ENCODE data around the gene SNRNP27.

Gene SNRNP27

GRCh38 chr2:69945441-69945840 lies 51.7 kb downstream of the SNRNP27 start:
- no peak overlapping the region for H3K4me3 ChIP-seq (ENCODE audit: control insufficient read depth, low read depth, low read length)
- DNase-seq (ENCODE audit: low read depth), result no peak
- TF ChIP-seq, protein P1, sequence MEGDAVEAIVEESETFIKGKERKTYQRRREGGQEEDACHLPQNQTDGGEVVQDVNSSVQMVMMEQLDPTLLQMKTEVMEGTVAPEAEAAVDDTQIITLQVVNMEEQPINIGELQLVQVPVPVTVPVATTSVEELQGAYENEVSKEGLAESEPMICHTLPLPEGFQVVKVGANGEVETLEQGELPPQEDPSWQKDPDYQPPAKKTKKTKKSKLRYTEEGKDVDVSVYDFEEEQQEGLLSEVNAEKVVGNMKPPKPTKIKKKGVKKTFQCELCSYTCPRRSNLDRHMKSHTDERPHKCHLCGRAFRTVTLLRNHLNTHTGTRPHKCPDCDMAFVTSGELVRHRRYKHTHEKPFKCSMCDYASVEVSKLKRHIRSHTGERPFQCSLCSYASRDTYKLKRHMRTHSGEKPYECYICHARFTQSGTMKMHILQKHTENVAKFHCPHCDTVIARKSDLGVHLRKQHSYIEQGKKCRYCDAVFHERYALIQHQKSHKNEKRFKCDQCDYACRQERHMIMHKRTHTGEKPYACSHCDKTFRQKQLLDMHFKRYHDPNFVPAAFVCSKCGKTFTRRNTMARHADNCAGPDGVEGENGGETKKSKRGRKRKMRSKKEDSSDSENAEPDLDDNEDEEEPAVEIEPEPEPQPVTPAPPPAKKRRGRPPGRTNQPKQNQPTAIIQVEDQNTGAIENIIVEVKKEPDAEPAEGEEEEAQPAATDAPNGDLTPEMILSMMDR (IDR thresholded peaks at IDR 0.05; ENCODE audit: control insufficient read depth, insufficient read depth, low read depth, low read length, missing control alignments), result no peak

DNA sequence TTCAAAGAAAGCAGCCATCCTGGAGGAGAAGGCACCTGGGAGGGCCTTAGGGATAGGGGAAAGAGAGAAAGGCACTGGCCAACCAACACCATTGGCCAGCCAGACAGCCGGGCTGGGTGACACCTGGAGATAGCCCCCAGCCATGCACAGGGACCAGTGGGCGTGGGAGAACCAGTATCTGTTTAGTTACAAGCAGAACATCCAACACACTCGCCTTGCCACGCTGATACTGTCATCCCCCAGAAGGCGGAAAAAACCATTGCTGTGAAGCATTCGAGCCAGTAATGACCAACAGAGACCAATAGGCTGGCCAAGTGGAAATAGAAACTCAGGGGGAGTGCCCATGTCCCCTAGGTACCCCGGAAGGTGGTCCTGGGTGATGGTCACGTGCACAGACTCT lies 52.2 kb downstream of the SNRNP27 start:
- no peak for DNase-seq (ENCODE audit: low read depth)
- H3K4me3 ChIP-seq (ENCODE audit: control insufficient read depth, low read depth, low read length), result no peak overlapping the region
- TF ChIP-seq, protein P1 (IDR thresholded peaks at IDR 0.05; ENCODE audit: control insufficient read depth, insufficient read depth, low read depth, low read length, missing control alignments), result no peak

GRCh38 chr2:69946351-69947324 lies 52.9 kb downstream of the SNRNP27 start:
- no peak for DNase-seq (ENCODE audit: low read depth)
- TF ChIP-seq, protein P1 (IDR thresholded peaks at IDR 0.05; ENCODE audit: control insufficient read depth, insufficient read depth, low read depth, low read length, missing control alignments), result no peak

DNA sequence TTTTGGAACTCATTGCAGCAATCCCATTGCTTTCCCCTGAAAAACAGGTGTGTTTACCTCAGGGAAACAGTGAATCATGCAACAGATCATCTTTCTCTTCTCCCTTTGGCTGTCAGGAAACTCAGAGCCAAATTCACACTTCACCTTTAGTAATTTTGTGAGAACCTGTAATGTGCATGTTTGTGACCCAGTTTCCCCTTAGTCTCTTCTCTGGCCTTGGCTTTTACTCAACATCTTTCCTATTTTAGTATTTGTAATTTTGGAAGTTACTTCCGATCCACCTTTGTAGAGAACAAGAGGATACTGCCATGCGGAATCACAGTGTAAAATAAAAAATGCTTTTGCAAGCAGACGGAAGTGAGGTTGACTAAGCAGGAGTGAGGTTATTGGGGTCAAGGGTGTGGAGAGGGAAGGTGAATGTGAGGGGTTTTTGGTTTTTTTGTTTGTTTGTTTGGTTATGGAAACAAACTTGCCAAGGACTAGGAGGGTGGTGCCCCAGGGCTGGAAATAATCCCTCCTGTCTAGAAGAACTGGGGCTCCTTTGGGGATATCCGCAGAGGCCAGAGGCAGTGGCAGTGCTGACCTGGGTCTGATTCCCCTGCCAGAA lies 53.7 kb downstream of the SNRNP27 start:
- no peak for DNase-seq (ENCODE audit: low read depth)

More at GRCh38 chr2:69946351-69947324, 52.9 kb downstream of the SNRNP27 start:
- no peak overlapping the region for H3K4me3 ChIP-seq (ENCODE audit: control insufficient read depth, low read depth, low read length)

DNA sequence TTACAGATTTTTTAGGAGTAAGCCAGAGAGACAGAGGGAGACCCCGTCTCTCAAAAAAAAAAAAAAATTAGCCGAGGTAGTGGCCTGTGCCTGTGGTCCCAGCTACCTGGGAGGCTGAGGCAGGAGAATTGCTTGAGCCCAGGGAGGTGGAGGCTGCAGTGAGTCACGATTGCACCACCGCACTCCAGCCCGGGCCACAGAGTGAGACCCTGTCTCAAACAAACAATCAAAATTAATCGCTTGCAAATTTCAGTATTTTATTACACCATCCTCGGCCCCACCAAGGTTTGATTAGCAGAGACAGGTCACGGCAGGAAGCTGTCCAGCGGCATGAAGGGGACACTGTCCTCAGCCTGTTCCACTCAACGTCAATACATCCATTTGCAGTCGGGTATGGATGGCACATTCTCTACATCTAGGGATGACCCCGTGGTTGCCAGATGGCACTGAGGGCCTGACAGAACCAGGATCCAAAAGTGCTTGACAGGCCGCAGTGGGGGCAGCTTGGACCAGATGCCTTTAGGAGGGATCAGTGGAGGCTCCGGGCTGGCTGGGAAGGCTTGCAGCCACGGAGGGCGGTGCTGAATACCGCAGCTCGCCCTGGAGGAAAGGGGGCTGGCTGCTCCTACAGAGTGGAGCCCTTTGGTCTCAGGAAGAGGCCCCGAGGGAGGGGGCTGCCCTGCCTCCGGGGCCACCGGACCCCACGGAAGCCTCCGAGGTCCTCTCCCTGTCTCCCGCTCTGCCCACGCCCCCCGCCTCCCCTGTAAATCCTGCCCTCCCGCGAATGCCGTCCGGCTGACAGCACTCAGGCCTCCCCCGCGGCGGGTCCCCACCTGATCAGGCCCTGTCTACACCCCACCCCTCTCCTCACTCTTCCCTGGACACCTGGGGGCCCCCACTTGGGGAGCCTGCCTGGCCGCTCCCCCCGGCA lies 54.5 kb downstream of the SNRNP27 start:
- peak overlapping the region; percentile 25 for H3K4me3 ChIP-seq (ENCODE audit: control insufficient read depth, low read depth, low read length)
- TF ChIP-seq, protein P1 (IDR thresholded peaks at IDR 0.05; ENCODE audit: control insufficient read depth, insufficient read depth, low read depth, low read length, missing control alignments), result no peak
- DNase-seq (ENCODE audit: low read depth), result no peak

More for the DNA sequence above, 53.7 kb downstream of the SNRNP27 start:
- H3K4me3 ChIP-seq (ENCODE audit: control insufficient read depth, low read depth, low read length), result no peak overlapping the region
- TF ChIP-seq, protein P1 (IDR thresholded peaks at IDR 0.05; ENCODE audit: control insufficient read depth, insufficient read depth, low read depth, low read length, missing control alignments), result no peak
